OCI-LY1 (cell line): ENCODE data around the gene FHOD3.

Experiments used
- CTCF ChIP-seq: fragments of 200-600 bp; sonication (generic), shearing (Covaris generic); IDR thresholded peaks from 2 replicates; pipeline ENCODE4 v1.5.1; 2017; ENCODE audit warnings: mild to moderate bottlenecking, antibody characterized with exemption, low read length, moderate library complexity, mixed read lengths
- EZH2 ChIP-seq: fragments of 200-600 bp; sonication (generic), shearing (Covaris generic); IDR thresholded peaks from 2 replicates; pipeline ENCODE4 v1.8.0; 2017; ENCODE audit warnings: borderline replicate concordance, mixed run types, mild to moderate bottlenecking, antibody characterized with exemption, low read length, moderate library complexity, mixed read lengths

- TF ChIP-seq CTCF (no peak), EZH2 (no peak)
Observed at GRCh38 chr18:36271153-36271552, 26.4 kb upstream of the FHOD3 start.
